GM20431 (cell line): ENCODE measurements around the gene ANTKMT.

ENCODE experiments used
- in situ Hi-C: fragments of 300-500 bp; cut with MseI, MboI; formaldehyde crosslinking; loops from one replicate; pipeline ENCODE4 v1.15.0; 2020; ENCODE audit warnings: low sequenced_read_pairs; ENCODE audit not compliant: unreplicated experiment

Gene ANTKMT, protein sequence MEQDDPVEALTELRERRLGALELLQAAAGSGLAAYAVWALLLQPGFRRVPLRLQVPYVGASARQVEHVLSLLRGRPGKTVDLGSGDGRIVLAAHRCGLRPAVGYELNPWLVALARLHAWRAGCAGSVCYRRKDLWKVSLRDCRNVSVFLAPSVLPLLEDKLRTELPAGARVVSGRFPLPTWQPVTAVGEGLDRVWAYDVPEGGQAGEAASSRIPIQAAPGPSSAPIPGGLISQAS

GRCh38 chr16:720990-721764 is at the start of gene ANTKMT:
Gene ANTKMT, plus strand, starts transcription at chr16:721146. Its CDS starts 129 bp downstream, at chr16:721275.
- in situ Hi-C loops: no loop called here

DNA sequence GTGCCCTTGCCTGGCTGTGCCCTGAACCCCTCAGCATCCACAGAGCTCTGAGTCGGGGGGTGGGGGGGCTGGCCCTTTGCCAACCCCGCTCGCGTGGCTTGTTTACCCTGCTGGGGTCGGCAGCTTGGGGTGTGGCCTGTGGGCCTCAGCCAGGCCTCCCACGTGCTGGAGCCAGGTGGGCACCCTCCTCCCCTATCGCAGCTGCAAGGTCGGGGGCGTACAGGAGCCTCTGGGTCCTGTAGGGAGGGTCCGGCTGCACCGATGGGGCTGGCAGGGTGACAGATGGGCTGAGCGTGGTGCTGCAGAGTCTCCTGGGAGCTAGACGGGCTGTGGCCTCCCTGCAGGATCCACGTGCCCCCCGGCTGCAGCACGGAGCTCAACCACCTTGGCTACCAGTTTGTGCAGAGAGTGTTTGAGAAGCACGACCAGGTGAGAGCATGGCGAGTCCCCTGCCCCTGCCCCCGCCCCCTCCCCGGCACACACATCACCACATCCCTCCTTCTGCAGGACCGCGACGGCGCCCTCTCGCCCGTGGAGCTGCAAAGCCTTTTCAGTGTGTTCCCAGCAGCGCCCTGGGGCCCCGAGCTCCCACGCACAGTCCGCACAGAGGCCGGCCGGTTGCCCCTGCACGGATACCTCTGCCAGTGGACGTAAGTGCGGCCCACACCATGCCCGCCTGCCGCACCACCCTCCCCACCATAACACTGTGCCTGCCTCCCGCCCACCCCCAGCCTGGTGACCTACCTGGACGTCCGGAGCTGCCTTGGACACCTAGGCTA is 49.4 kb upstream of the ANTKMT start:
- in situ Hi-C loops: no loop called here

DNA sequence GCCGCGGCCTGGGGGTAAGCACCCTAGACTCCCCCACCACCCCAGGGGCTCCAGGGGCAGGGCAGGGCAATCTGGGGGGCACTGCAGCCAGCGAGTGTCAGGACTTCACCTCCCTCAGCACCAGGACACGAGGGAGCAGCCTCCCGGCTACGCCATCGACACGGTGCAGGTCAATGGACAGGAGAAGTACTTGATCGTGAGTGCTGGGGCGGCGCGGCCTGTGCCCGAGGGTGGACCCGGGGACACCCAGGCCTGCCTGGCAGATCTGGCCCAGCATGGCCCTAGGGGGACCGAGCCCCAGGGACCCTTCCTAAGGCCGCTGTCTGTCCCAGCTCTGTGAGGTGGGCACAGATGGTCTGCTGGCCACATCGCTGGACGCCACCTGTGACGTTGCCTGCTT is 48.6 kb upstream of the ANTKMT start:
- in situ Hi-C loops: no loop called here

GRCh38 chr16:672851-673250 is 48.1 kb upstream of the ANTKMT start:
- in situ Hi-C loops: no loop called here

GRCh38 chr16:673399-673991 is 47.5 kb upstream of the ANTKMT start:
- in situ Hi-C loops: no loop called here

GRCh38 chr16:674214-674881 is 46.6 kb upstream of the ANTKMT start:
- in situ Hi-C loops: no loop called here

GRCh38 chr16:674968-675883 is 45.7 kb upstream of the ANTKMT start, which contains the start of gene RHBDL1:
Gene RHBDL1, plus strand, starts transcription at chr16:675671. Its CDS starts 120 bp downstream, at chr16:675791.
- in situ Hi-C loops: no loop called here

DNA sequence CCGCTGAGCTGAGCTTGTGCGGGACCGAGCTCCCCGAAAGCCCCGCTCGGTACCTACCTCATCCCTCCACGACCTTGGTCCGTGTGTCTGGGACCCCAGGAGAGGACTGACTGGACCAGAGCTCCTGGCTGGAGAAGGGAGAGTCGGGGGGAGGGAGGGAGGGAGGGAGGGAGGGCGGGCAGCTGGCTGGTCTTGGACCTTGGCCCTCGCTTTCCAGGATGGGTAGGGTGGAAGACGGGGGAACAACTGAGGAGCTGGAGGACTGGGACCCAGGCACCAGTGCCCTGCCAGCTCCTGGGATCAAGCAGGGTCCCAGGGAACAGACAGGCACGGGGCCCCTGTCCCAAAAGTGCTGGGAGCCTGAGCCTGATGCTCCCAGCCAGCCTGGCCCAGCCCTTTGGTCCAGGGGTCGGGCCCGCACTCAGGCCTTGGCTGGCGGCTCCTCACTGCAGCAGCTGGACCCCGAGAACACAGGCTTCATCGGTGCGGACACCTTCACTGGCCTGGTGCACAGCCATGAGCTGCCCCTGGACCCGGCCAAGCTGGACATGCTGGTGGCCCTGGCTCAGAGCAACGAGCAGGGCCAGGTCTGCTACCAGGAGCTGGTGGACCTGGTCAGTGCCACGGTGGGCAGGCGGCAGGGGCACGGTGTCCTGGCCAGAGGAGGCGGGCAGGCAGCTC is 44.9 kb upstream of the ANTKMT start:
- in situ Hi-C loops: no loop called here

- in situ Hi-C loops: no loop called here
These were observed 44.4 kb upstream of the ANTKMT start for GRCh38 chr16:676565-676902.

DNA sequence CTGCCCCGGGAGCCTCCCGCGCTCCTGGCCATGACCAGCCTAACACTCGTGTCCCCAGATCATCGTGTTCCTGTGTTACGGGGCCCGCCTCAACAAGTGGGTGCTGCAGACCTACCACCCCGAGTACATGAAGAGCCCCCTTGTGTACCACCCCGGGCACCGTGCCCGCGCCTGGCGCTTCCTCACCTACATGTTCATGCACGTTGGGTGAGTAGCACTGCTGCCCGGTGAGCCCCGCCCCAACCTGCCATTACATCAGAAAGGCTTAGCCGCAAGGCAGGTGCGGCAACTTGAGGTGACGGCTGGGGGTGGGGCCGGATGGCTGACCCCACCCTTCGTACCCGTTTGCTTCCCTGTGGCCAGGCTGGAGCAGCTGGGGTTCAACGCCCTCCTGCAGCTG is 44.0 kb upstream of the ANTKMT start:
- in situ Hi-C loops: no loop called here

DNA sequence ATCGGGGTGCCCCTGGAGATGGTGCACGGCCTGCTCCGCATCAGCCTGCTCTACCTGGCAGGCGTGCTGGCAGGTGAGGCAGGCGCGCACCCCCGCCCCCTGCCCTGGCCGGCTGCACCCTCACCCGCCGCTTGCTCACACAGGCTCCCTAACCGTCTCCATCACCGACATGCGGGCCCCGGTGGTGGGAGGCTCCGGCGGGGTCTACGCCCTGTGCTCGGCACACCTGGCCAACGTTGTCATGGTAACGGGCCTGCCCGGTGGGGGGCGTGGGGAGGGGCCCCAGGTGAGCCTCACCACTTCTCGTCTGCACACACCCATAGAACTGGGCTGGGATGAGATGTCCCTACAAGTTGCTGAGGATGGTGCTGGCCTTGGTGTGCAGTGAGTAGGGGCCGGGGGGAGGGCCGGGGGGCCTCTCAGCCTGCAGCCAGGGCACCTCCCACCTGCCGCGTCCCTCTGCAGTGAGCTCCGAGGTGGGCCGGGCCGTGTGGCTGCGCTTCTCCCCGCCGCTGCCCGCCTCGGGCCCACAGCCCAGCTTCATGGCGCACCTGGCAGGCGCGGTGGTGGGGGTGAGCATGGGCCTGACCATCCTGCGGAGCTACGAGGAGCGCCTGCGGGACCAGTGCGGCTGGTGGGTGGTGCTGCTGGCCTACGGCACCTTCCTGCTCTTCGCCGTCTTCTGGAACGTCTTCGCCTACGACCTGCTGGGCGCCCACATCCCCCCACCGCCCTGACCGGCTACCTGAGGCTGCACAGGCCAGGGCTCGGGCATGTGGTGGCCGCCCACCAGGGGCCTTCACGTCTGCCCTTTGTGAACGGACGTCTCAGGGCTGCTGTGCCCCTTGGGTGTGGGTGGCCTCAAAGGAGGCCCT is 43.4 kb upstream of the ANTKMT start:
- in situ Hi-C loops: no loop called here

DNA sequence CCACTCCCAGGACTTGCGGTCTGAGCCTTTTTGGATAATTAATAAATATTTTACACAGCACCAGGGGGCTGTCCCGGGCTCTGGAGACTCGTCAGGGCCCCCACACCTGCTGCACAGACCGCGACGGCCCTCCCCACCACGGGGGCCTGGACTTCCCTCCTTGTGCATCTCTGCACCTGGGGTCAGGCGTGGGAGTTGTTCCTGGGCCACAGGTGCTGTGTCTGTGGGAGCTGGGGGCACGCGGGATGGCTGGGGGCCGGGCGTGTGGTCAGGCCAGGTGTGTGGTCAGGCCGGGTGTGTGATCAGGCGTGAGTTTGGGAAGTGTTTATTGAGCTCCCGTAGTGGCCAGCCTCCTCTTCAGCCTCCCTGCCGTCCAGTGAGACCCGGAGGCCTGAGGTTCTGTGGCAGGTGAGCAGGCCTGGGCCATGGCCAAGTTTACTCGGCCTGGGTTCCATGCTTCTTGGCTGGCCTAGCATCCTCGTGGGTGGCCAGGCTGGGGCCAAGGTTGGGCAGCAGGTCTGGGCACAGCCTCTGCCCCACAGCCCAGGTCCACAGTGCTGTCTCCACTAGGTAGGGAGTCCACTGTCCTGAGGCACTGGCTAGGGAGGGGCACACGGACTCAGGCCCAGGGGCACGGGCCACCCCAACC is 42.6 kb upstream of the ANTKMT start:
- in situ Hi-C loops: no loop called here

GRCh38 chr16:678858-679813 is 41.8 kb upstream of the ANTKMT start:
- in situ Hi-C loops: no loop called here

DNA sequence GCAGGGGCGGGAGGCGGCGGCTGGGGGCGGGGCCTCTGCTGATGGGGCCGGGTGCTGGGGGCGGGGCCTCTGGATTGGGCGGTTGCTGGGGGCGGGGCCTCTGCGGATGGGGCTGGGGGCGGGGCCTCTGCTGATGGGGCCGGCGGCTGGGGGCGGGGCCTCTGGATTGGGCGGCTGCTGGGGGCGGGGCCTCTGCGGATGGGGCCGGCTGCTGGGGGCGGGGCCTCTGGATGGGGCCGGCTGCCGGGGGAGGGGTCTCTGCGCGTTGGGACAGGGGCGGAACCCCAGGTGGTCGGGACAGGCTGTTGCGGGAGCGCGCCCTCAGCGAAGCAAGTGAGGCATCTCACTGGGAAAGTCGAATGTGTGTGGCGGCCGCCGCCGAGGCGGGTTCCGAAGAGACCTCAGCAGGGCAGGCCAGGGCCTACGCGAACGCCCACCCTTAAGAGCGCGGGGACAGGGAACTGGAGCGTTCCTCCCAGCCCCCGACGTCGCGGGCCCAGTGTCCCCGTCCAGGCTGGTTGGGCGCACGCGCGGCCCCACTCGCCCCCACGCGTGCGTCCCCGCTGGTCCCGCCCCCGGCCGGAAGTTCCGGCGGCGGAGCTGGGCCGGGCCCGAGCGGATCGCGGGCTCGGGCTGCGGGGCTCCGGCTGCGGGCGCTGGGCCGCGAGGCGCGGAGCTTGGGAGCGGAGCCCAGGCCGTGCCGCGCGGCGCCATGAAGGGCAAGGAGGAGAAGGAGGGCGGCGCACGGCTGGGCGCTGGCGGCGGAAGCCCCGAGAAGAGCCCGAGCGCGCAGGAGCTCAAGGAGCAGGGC is 40.9 kb upstream of the ANTKMT start, which contains the start of gene STUB1:
Gene STUB1, plus strand, starts transcription at position 597 of the 811 bp plus-strand sequence. Its CDS starts 116 bp downstream, at position 713.
- in situ Hi-C loops: no loop called here

DNA sequence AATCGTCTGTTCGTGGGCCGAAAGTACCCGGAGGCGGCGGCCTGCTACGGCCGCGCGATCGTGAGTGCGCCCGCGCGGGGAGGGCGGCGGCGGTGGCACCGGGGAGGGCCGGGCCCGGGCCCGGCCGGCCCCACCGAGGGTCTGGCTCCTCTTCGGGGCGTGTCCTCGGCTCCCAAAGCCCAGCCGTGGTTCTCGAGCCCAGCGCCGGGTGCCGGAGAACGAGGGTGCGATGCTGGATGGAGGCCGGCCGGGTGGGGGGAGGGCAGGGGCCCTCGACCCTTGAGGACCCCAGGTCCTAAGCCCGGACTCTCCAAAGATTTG is 40.4 kb upstream of the ANTKMT start:
- in situ Hi-C loops: no loop called here
